HG03097 (cell line): Measurements from ENCODE around the gene CEP57.
"Not testable (repeated sequence)": the region's sequence is repeated elsewhere in the genome, so short reads cannot be mapped to it uniquely, and the experiment has no call there.

Source experiments
- ATAC-seq: cut with Tn5 transposase; IDR thresholded peaks from one replicate; pipeline ENCODE4 v1.9.1; 2021; ENCODE audit not compliant: unreplicated experiment, low FRiP score

The CEP57 gene

GRCh38 chr11:95853138-95853537, 62.8 kb downstream of the CEP57 start:
- no peak for ATAC-seq

GRCh38 chr11:95853862-95854261, 63.6 kb downstream of the CEP57 start:
- ATAC-seq, result no peak

GRCh38 chr11:95854362-95854761, 64.1 kb downstream of the CEP57 start:
- ATAC-seq, result not testable (repeated sequence)

GRCh38 chr11:95860024-95860423, 69.7 kb downstream of the CEP57 start:
- ATAC-seq, result not testable (repeated sequence)

- no peak for ATAC-seq
Observed at GRCh38 chr11:95863486-95864140, 73.3 kb downstream of the CEP57 start.

GRCh38 chr11:95867105-95867504, 76.8 kb downstream of the CEP57 start:
- ATAC-seq, result no peak

- not testable (repeated sequence) for ATAC-seq
Observed at GRCh38 chr11:95870877-95871276, 80.6 kb downstream of the CEP57 start.

GRCh38 chr11:95877291-95877690, 87.0 kb downstream of the CEP57 start:
- ATAC-seq, result no peak
